HEK293T (cell line): Measurements from ENCODE around the gene WWOX.

Experiments
- CTCF ChIA-PET: fragments of 350-600 bp; formaldehyde crosslinking; extraction: SDS; loops from one replicate; lab custom pipeline; 2021; ENCODE audit warnings: antibody characterized with exemption, inconsistent platforms; lab: Yijun Ruan, JAX
- POLR2A ChIA-PET: fragments of 350-600 bp; formaldehyde crosslinking; extraction: SDS; loops from one replicate; lab custom pipeline; 2020; ENCODE audit warnings: antibody characterized with exemption, inconsistent platforms; lab: Yijun Ruan, JAX
- DNase-seq: peaks from one replicate; pipeline ENCODE4 v3.0.0; 2012; ENCODE audit warnings: mixed read lengths; ENCODE audit errors: extremely low spot score
- ARNT ChIP-seq: fragments of 450-650 bp; IDR thresholded peaks from 2 replicates; pipeline ENCODE4 v1.6.1; 2017; ENCODE audit warnings: mild to moderate bottlenecking
- BHLHE40 ChIP-seq: fragments of 450-650 bp; IDR thresholded peaks from 2 replicates; pipeline ENCODE4 v1.6.1; 2016; ENCODE audit warnings: mild to moderate bottlenecking, moderate library complexity, borderline replicate concordance
- CTBP1 ChIP-seq: fragments of 450-650 bp; IDR thresholded peaks from 2 replicates; pipeline ENCODE4 v1.6.1; 2016; ENCODE audit warnings: borderline replicate concordance
- ELF4 ChIP-seq: fragments of 450-650 bp; IDR thresholded peaks from 2 replicates; pipeline ENCODE4 v1.6.1; 2017; ENCODE audit warnings: antibody characterized with exemption
- FOXA1 ChIP-seq: fragments of 450-650 bp; IDR thresholded peaks from 2 replicates; pipeline ENCODE4 v1.6.1; 2016; ENCODE audit warnings: mild to moderate bottlenecking
- FOXK2 ChIP-seq: fragments of 450-650 bp; IDR thresholded peaks from 2 replicates; pipeline ENCODE4 v1.6.1; 2016; ENCODE audit warnings: mild to moderate bottlenecking
- FOXM1 ChIP-seq: fragments of 450-650 bp; IDR thresholded peaks from 2 replicates; pipeline ENCODE4 v1.6.1; 2017; ENCODE audit warnings: mild to moderate bottlenecking, borderline replicate concordance
- HDGF ChIP-seq: fragments of 450-650 bp; IDR thresholded peaks from 2 replicates; pipeline ENCODE4 v1.6.1; 2017; ENCODE audit warnings: antibody characterized with exemption, borderline replicate concordance
- L3MBTL2 ChIP-seq: fragments of 450-650 bp; conservative IDR thresholded peaks from 2 replicates; pipeline ENCODE4 v1.6.1; 2016; ENCODE audit warnings: mild to moderate bottlenecking
- LEF1 ChIP-seq: fragments of 450-650 bp; IDR thresholded peaks from 2 replicates; pipeline ENCODE4 v1.6.1; 2017; ENCODE audit warnings: mild to moderate bottlenecking, borderline replicate concordance
- NFRKB ChIP-seq: fragments of 450-650 bp; IDR thresholded peaks from 2 replicates; pipeline ENCODE4 v1.6.1; 2016; ENCODE audit warnings: mild to moderate bottlenecking, moderate library complexity
- SP1 ChIP-seq: fragments of 450-650 bp; IDR thresholded peaks from 2 replicates; pipeline ENCODE4 v1.6.1; 2017
- SUZ12 ChIP-seq: fragments of 450-650 bp; IDR thresholded peaks from 2 replicates; pipeline ENCODE4 v1.6.1; 2016; ENCODE audit warnings: mild to moderate bottlenecking
- TARDBP ChIP-seq: fragments of 450-650 bp; IDR thresholded peaks from 2 replicates; pipeline ENCODE4 v1.6.1; 2016
- ZNF384 ChIP-seq: fragments of 450-650 bp; IDR thresholded peaks from 2 replicates; pipeline ENCODE4 v1.6.1; 2016
- TF ChIP-seq, protein P1 (sequence below): fragments of 450-650 bp; IDR thresholded peaks from 2 replicates; pipeline ENCODE4 v1.6.1; 2016

The WWOX gene

DNA sequence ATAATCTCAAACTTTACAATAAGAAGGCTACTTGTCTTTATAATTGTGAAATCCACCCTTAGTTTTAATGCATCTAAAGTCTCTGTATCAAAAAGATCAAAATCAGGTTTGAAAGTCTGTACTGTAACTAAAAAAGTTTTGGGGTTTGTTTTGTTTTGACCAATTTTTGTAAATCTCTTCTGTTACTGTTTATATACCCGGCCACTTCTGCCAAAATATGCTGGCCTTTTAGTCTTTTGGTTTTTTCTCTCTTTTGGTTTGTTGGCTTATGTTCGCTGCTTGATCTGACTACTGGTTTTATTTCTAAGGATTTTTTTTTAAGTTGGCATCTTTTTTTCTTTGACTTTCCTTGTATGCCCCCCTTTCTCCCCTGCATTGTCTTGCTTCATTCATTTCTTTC lies 845.9 kb downstream of the WWOX start:
- no peak for TF ChIP-seq L3MBTL2
- no peak for TF ChIP-seq SUZ12
- TF ChIP-seq ELF4, result no peak
- TF ChIP-seq TARDBP, result no peak
- no peak for TF ChIP-seq ARNT
- POLR2A ChIA-PET, result no interaction called here
- DNase-seq, result no peak
- CTCF ChIA-PET, result no interaction called here

DNA sequence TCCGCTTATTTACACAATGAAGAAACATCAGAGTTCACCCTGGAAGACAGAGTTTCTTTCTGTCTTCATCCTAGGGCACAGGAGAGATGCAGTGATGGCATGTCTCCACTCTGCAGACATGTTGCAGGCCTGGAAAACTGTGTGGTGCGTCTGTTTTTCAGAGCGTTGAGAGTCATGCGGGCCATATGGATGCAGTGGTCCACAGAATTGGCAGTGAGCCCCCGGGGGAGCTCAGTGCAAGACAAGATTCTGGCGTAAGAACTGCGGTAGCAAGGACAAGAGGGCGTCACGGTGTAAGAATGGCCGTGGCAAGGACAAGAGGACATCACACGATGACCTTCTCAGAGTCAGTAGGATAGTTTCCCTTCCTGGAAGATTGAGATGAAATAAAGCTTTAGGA lies 847.1 kb downstream of the WWOX start:
- no peak for TF ChIP-seq SP1
- TF ChIP-seq, protein P1, sequence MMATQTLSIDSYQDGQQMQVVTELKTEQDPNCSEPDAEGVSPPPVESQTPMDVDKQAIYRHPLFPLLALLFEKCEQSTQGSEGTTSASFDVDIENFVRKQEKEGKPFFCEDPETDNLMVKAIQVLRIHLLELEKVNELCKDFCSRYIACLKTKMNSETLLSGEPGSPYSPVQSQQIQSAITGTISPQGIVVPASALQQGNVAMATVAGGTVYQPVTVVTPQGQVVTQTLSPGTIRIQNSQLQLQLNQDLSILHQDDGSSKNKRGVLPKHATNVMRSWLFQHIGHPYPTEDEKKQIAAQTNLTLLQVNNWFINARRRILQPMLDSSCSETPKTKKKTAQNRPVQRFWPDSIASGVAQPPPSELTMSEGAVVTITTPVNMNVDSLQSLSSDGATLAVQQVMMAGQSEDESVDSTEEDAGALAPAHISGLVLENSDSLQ, result no peak
- no peak for TF ChIP-seq FOXK2
- no peak for TF ChIP-seq FOXM1
- TF ChIP-seq ZNF384, result no peak
- TF ChIP-seq FOXA1, result no peak
- no peak for TF ChIP-seq CTBP1
- no peak for TF ChIP-seq BHLHE40
- no peak for TF ChIP-seq L3MBTL2
- no peak for TF ChIP-seq HDGF
- no peak for TF ChIP-seq SUZ12
- no peak for TF ChIP-seq ARNT
- TF ChIP-seq TARDBP, result no peak
- no peak for TF ChIP-seq ELF4
- no peak for TF ChIP-seq LEF1
- TF ChIP-seq NFRKB, result no peak
- CTCF ChIA-PET, result no interaction called here
- no peak for DNase-seq
- POLR2A ChIA-PET, result no interaction called here

DNA sequence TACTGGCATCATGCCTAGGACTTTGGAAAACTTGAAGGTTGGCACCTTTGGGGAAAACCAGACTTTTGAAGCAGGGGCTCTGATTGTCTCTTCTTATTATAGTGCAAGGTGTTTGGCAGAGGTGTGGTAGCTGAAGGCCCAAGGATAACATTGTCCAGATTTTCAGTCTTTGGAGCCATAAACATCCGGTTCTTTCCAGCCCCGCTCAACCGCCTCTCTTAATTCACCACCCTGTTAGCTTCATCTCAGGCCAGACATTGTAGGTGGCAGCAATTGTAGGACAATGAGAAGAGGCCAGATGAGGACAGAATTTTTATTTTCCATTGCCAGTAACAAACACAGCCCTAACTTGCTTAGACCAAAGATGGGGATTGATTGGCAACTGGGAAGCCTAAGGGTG lies 851.3 kb downstream of the WWOX start:
- TF ChIP-seq ZNF384 (no peak), ARNT (no peak), LEF1 (no peak), BHLHE40 (no peak), FOXM1 (no peak), HDGF (no peak), TARDBP (no peak), ELF4 (no peak), FOXA1 (no peak)
- POLR2A ChIA-PET, result no interaction called here
- DNase-seq, result no peak
- CTCF ChIA-PET, result no interaction called here

DNA sequence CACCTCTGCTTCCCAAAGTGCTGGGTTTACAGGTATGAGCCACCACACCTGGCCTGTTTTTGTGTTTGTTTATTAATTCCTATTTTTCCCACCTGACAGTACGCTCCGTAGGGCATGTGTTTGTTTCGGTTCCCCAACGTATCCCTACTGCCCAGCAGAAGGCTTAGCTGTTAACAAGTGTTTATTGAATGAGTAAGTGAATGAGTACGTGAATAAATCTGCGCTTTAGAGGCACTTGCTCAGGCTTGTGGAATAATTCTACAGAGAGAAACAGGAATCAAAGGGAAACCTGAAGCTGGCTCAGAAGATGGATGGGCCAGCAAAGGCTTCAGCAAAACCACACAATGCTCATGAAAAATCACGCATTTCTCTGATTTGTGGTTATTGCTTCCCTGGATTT lies 853.2 kb downstream of the WWOX start:
- POLR2A ChIA-PET, result no interaction called here
- no peak for DNase-seq
- CTCF ChIA-PET, result no interaction called here
- TF ChIP-seq ELF4, result no peak
- no peak for TF ChIP-seq ZNF384
- no peak for TF ChIP-seq NFRKB
- TF ChIP-seq L3MBTL2, result no peak
- no peak for TF ChIP-seq SP1
- TF ChIP-seq, protein P1, result no peak
- TF ChIP-seq ARNT, result no peak
- no peak for TF ChIP-seq SUZ12
- TF ChIP-seq FOXK2, result no peak
- no peak for TF ChIP-seq FOXA1
- no peak for TF ChIP-seq TARDBP
- TF ChIP-seq BHLHE40, result no peak
- no peak for TF ChIP-seq HDGF
- TF ChIP-seq CTBP1, result no peak
- TF ChIP-seq FOXM1, result no peak
- TF ChIP-seq LEF1, result no peak

DNA sequence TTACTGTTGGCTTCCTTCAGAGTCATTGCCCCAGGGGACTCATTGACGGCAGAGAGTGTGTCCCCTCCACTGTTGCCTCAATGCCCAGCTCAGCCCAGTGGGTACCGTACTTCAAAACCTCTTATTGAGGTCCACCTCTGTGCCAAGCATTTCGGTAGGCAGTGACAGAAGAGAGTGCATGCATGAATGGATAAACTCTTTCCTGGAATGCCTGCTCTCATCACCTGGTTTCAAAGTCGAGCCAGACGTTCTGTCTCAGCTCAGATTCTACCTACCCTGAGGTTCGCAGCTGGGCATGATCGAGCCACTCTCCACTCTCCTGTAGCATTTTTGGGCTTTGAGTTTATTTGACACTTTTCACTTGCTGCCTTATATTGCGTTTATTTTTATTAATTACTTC lies 854.1 kb downstream of the WWOX start:
- CTCF ChIA-PET, result no interaction called here
- no peak for DNase-seq
- TF ChIP-seq LEF1 (no peak), TARDBP (no peak), ZNF384 (no peak), NFRKB (no peak), L3MBTL2 (no peak), ELF4 (no peak)
- POLR2A ChIA-PET, result no interaction called here

DNA sequence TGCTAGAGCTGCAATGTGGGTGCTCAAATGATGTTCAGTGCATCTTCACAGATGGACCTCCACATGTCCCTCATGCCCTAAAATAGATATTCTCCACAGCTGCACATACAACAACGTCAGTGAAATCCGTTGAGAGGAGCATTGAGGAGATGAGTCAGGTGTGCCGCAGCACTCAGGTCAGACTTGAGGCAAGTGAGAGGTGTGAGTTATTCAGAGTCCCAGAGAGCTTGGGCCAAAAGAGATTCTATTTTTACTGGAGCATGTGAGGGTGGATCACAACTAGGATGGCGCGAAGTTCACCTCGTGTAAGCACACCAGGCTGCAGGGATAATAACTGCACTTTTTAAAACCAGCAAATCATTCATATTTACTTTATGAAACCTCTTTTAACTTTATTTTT lies 855.8 kb downstream of the WWOX start:
- TF ChIP-seq FOXM1 (no peak), ELF4 (no peak), SUZ12 (no peak), ZNF384 (no peak), FOXK2 (no peak), ARNT (no peak), NFRKB (no peak), HDGF (no peak), FOXA1 (no peak)
- ChIA-PET POLR2A (no interaction called here), CTCF (no interaction called here)
- no peak for DNase-seq

DNA sequence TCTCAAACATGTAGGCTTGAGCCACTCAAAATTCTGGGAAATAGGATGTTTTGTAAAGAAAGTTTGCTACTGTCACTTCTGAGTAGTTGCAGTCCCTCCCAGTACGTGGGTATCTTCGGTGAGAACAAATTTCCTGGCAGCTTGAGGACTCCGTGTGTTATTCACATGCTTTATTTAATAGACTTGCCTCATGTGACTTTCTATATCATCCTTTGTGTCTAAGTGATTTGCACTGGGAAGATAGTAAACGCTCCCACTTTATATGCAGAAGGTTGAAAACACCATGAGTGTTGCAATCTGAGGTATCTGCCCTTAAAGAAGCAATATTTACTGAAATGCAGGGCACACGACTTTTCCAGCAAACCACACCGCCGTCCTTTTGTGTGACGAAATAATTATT lies 857.4 kb downstream of the WWOX start:
- TF ChIP-seq L3MBTL2, result no peak
- TF ChIP-seq FOXA1, result no peak
- no peak for TF ChIP-seq ELF4
- TF ChIP-seq, protein P1, result no peak
- TF ChIP-seq HDGF, result no peak
- no peak for TF ChIP-seq SUZ12
- ChIA-PET POLR2A (no interaction called here), CTCF (no interaction called here)
- no peak for DNase-seq
